GM18858 (cell line): Measurements from ENCODE around the gene ZNF618.

Experiments
- ATAC-seq: cut with Tn5 transposase; IDR thresholded peaks from one replicate; pipeline ENCODE4 v1.9.1; 2021; ENCODE audit not compliant: unreplicated experiment

ZNF618 gene

GRCh38 chr9:113909421-113909820 is 33.3 kb downstream of the ZNF618 start:
- no peak for ATAC-seq

DNA sequence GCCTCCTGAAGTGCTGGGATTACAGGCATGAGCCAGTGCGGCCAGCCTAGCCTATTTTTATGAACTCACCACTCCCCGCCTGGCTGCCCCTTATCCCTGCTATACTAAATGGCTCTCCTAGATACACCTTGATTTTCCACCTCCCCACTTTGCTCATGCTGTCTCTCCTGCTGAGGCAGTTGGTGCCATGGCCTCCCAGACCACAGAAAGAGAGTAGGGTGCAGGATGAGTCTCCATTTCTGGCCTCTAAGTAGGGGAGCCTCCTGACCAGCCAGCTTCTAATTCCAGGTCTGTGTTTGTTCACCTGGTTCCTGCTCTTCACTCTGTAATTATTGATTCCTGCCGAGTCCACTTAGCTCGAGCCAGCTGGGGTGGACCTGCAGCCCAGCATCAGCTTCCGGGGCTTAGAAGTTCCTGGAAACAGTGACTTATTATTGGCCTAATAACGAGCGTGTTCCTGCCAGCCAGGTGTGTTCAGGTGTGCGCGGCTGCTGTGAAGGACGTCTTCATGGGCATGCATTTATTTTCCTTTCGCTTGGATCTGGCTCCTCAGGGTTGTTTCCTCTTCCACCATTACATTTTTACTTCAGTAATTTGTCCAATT is 34.0 kb downstream of the ZNF618 start:
- ATAC-seq: no peak

- ATAC-seq: no peak
Observed at GRCh38 chr9:113911850-113912557, 35.9 kb downstream of the ZNF618 start.

DNA sequence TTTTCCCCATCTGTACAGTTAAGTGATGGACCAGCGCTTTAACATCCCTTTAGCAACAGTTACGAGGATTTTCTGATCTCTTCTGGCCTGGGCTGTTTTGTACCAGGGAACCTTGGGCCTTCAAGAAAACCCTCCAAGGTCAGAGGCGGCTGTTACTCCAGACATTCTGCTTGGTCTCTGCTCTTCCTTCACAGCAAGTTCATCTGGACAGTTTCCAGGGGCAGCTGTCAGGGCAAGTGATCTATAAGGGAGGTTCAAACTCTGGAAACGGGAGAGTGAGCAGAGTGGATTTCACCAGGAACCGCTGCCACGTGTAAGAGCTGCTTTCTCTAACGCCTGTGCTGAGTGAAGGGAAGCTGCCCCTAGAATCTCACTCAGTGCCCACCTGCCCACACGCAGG is 36.7 kb downstream of the ZNF618 start:
- no peak for ATAC-seq

DNA sequence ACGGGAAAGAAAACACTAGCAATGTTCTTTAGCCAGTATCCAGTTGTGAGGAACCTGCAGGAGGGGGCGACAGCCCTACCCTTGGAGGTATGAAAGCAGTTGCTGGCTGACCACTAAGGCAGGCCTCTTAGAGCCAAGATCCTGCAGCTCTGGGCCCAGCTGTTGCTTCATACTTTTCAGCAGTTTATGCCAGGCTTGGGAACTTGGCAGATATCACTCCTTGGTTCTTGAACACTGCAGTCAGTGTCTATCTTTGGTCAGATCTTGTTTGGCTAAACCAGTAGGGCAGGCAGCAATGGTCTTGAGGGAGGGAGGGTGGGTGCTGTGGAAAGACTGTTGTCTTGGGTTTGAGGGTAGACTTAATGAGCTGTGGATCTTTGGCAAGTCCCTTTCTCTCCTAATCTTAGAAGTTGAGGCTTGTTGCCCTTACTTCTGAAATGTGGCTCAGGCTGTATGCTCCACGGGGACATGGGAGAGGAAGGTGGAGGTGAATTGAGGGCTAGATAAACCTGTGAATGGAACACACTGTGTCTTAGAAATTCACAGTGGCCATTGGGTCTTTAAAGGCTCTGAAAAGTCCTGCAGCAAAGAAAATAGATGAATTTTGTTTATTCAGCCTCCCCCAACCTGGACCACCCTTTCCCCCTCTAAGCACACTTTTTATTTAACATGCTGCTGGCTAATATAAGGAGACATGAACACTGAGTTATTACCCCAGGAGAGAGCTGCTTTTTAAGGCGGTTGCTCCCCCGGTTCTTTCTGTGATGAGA is 37.5 kb downstream of the ZNF618 start:
- ATAC-seq: no peak

GRCh38 chr9:113914517-113914916 is 38.4 kb downstream of the ZNF618 start:
- ATAC-seq: no peak

- ATAC-seq: no peak
Observed at GRCh38 chr9:113915817-113916434, 39.8 kb downstream of the ZNF618 start.

DNA sequence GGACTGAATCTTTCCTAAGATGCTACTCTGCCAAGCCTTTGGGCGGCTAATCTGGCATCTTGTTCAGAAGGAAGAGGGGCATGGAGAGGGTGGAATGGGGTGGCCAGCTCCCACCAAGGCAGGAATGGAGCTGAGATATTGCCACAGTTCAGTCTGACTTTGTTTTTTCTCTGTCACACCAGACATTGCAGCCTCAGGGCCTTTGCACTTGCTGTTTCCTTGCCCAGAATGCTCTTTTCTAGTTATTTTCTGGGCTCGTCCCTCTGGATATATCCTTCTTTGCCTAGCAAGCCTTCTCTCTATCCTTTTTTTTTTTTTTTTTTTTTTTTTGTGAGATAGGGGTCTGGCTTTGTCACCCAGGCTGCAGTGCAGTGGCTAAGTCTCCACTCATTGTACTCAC is 40.8 kb downstream of the ZNF618 start:
- no peak for ATAC-seq

- no peak for ATAC-seq
Observed at GRCh38 chr9:113918697-113919350, 42.7 kb downstream of the ZNF618 start.

- no peak for ATAC-seq
Observed at GRCh38 chr9:113919382-113919781, 43.3 kb downstream of the ZNF618 start.

DNA sequence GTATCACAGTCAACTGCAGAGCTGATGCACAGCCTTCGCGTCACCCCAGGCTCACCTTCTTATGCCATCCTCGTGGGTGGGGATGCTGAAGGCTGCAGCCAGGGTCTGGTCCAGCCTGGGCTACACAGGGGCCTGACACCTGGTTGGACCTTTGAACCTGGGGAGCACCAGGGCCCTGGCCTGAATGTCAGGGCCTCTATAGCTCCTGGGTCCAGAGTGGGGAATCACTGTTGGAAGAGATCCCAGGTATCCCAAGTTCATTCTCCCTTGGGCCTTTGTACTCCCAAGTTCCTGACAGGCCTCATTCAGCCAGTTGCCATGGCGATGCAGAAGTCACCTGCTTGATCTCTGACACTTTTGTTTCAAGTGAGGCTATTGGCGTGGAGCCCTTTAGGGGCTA is 43.8 kb downstream of the ZNF618 start:
- no peak for ATAC-seq

- no peak for ATAC-seq
Observed at GRCh38 chr9:113920872-113921271, 44.8 kb downstream of the ZNF618 start.

DNA sequence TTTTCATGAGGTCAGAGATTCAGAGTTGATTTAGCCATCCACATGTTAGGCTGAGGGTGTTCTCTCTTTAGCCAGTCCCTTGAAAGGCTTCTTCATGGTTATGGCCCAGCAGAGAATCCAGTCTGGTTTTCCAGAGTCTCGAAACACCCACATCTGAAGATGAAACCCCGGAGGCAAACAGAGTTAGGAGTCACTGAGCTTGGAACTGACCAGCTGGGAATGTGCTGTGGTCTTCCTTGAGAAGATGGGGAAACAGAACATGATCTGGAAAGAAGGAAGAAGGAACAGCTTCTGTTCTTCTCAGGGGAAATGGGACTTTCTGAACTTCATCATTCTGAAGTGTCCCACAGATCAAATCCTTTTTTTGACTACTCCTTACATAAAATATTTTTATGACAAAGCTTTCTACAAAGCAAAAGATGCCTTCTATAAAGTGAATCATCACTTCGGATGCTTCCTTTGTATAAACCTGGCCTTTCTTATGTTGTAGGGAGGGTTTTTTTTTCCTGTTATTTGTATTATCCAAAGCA is 45.4 kb downstream of the ZNF618 start:
- ATAC-seq: no peak

DNA sequence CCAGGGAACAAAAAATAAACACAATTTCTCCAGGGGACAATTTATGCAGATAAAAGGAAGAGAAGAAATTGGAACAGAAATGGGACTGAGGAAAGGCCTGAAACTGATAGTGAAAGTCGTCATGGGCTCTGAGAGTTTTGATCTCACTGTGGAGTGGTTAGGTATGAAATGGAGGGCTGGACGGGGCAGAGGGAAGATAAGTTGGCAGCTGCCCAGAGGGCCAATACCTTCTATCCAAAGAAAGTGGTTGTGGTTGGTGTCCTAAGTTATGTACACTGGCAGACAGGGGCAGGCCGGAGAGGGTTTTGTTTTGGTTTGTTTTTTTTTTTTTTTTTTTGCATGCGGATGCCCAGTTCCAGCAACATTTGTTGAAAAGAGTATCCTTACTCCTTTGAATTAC is 46.1 kb downstream of the ZNF618 start:
- no peak for ATAC-seq

- ATAC-seq: no peak
Observed at GRCh38 chr9:113926211-113926610, 50.1 kb downstream of the ZNF618 start.

DNA sequence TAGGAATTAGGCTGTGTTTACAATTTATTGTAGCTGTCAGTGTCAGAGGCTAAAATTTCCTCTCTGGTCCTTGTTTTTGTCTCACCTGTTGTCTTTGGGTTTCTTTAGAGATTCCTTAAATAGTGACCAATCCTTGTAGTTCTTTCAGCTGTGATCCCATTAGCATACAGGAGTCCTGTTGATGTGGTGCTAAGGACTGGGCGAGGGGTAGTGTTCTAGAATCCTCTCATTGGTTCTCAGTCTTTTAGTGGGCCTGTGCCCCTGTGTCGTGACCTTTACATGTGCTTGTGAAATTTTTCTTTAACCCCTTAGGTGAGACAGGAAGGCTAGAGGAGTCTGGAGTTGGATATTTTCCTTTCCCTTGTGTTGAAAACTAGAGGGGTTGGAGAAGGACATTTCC is 51.2 kb downstream of the ZNF618 start:
- ATAC-seq: no peak

GRCh38 chr9:113928269-113928668 is 52.2 kb downstream of the ZNF618 start:
- ATAC-seq: no peak

DNA sequence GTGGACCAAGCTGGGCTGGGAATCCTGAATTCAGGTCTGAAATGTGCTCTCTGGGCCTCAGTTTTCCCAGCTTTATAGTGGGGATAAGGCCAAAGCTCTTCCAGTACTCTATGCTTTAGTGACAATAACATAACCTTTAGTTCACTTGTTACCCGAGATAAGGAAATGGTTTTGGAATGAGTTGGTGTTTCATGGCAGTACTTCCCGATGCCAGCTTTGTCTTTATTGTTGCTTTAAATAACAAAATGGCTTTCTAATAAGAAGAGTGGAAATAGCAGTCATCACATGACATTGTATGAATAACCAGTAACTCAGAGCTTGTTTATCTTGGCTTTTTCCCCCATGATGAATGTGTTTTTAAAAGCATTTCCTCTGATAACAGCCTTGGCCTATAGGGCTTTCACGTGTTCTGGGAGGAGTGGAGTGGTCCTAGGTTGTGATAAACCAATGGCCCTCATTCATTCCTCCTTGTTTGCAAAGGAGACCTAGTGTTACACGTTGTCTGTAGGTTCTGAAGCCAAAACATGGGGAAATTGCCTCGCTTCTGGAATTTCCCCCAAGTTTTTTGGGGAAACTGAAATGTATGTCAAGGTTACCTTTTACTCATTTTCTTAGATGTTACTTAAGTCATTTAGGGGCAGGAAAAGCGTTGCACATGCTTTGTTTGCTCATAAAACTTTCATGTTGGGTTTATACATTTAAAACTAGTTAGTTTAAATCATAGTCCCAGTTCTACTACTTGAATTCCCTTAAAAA is 53.7 kb downstream of the ZNF618 start:
- ATAC-seq: no peak

DNA sequence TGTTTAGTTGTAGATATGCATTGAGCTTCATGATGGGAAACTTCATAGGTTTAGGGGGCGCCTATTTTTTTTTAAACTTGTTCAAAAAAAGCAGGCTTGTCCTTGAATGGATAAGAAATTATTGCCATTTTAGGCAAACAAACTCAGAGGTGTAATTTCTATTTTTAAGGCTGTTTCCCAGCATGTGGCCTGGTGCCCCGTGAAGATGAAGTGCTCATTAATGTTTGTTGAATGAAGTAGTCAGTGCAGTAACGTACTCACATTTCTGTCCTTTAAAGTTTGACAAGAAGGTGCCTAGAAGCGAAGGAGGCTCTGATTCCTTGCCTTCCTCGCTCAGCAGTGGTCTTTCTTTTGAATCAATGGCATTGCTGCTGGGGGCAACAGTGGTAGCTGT is 54.3 kb downstream of the ZNF618 start:
- ATAC-seq: no peak

DNA sequence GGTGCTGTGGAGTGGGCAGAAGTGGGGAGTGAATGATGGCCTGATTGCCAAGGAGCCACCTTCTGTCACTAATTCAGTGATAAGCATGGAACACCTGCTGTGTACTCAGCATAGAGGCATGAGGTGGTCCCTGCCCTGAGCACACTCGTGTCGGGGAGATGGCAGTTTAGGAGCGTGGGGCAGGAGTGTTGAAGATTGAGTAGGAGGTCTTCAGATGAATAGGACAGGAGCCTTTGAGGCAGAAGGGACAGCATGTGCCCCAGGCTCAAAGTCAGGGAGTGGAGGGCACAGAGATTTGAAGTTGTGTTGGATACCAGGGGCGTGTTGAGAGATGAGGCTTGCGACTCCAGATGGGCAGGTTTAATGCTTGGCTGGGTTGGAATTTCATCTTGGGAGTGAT is 55.0 kb downstream of the ZNF618 start:
- ATAC-seq: no peak
